Lung (tissue), 12 donors: ENCODE measurements around the gene TAS2R8. TPM values are rescaled to one million over a fixed set of nuclear protein-coding genes. Genes with fewer than 3 reads are reported as not detected.

ENCODE experiments used
- ATAC-seq: fragments of 200-7000 bp; cut with Tn5 transposase; one replicate; pipeline ENCODE4 v1.9.1; 2020; ENCODE audit warnings: moderate number of reproducible peaks; ENCODE audit not compliant: insufficient read depth, low FRiP score
- DNase-seq, 3 donors: peaks; one replicate each; pipeline ENCODE4 v3.0.0-alpha.2; 2013 to 2017
- H3K27ac ChIP-seq, 2 donors: one replicate each; pipeline ENCODE4 v1.5.1; 2013; ENCODE audit warnings: mild to moderate bottlenecking in 2 of 2, moderate library complexity in 2 of 2, control low read depth in 1 of 2, inconsistent platforms in 1 of 2, low read depth in 1 of 2, low read length in 1 of 2
- H3K27me3 ChIP-seq, 3 donors: one replicate each; pipeline ENCODE4 v1.5.1; 2013; ENCODE audit warnings: low read length in 2 of 3; ENCODE audit not compliant: control insufficient read depth in 3 of 3, insufficient read depth in 3 of 3
- H3K36me3 ChIP-seq, 4 donors: one replicate each; pipeline ENCODE4 v1.5.1; 2013; ENCODE audit warnings: low read length in 4 of 4, mild to moderate bottlenecking in 1 of 4, moderate library complexity in 1 of 4; ENCODE audit not compliant: control insufficient read depth in 4 of 4, insufficient read depth in 4 of 4
- H3K4me1 ChIP-seq, 5 donors: one replicate each; pipeline ENCODE4 v1.5.1; 2013; ENCODE audit warnings: low read length in 5 of 5, mild to moderate bottlenecking in 2 of 5, moderate library complexity in 1 of 5; ENCODE audit not compliant: control insufficient read depth in 5 of 5, insufficient read depth in 5 of 5
- H3K4me3 ChIP-seq: one replicate; pipeline ENCODE4 v1.5.1; 2013; ENCODE audit warnings: mild to moderate bottlenecking, control low read depth, moderate library complexity
- H3K9ac ChIP-seq, 2 donors: one replicate each; pipeline ENCODE4 v1.5.1; 2013; ENCODE audit warnings: low read length in 2 of 2, control low read depth in 1 of 2; ENCODE audit not compliant: insufficient read depth in 1 of 2
- H3K9me3 ChIP-seq, 4 donors: one replicate each; pipeline ENCODE4 v1.5.1; 2013; ENCODE audit warnings: low read length in 3 of 4, mild to moderate bottlenecking in 1 of 4, moderate library complexity in 1 of 4; ENCODE audit not compliant: control insufficient read depth in 4 of 4, insufficient read depth in 3 of 4
- WGBS, 2 donors: extraction: QIAGEN DNeasy Blood & Tissue Kit; methylation state at CpG; one replicate each; pipeline ENCODE4 v1.1.7; 2013; 5-methylcytosine and 5-hydroxymethylcytosine counted together
- polyA plus RNA-seq, 2 donors: library from polyadenylated mRNA; stranded (reverse); fragments of 200-250 nt; gene quantifications; one replicate each; pipeline ENCODE4 v1.2.1, GENCODE V29; 2013
- total RNA-seq, 2 donors: library from RNA; depleted of rRNA in 1 of 2; stranded (reverse); fragments of >200 nt in 1 of 2; gene quantifications; one replicate each; pipeline ENCODE4 v1.2.1, GENCODE V29; 2014 to 2021
- TF ChIP-seq, protein P1 (sequence below): IDR thresholded peaks from 2 replicates; pipeline ENCODE4 v1.5.1; 2012; ENCODE audit warnings: mild to moderate bottlenecking; ENCODE audit errors: control extremely low read depth, extremely low read depth
- donor health status: control.
- donor health status: control.
- donor health status: Bipolar disorder and iron deficiency.
- donor health status: healthy.
- donor health status: DM: yes; HTN: yes; CAD: no.

TAS2R8 gene
- total and polyA plus RNA-seq, 4 donors: not detected

DNA sequence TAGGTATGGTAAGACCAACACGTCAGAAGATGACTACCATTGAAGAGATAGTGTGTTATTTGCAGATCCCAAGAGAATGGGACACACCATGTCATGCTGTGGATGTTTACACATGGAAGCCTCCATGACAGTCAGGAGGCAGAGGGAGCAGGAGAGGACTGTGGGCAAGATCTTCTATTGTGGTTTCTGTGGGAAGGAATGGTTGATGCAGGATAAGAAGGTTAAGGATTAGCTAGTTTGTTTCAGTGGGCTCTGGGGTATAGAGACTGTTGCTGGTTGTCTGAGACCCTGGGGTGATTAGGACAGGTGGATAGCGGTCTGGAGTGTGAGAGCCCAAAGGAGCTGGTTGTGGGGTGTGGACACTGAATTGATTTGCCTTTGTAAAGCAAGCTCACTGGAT is 28.0 kb downstream of the TAS2R8 start:
- TF ChIP-seq, protein P1, sequence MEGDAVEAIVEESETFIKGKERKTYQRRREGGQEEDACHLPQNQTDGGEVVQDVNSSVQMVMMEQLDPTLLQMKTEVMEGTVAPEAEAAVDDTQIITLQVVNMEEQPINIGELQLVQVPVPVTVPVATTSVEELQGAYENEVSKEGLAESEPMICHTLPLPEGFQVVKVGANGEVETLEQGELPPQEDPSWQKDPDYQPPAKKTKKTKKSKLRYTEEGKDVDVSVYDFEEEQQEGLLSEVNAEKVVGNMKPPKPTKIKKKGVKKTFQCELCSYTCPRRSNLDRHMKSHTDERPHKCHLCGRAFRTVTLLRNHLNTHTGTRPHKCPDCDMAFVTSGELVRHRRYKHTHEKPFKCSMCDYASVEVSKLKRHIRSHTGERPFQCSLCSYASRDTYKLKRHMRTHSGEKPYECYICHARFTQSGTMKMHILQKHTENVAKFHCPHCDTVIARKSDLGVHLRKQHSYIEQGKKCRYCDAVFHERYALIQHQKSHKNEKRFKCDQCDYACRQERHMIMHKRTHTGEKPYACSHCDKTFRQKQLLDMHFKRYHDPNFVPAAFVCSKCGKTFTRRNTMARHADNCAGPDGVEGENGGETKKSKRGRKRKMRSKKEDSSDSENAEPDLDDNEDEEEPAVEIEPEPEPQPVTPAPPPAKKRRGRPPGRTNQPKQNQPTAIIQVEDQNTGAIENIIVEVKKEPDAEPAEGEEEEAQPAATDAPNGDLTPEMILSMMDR: no peak

GRCh38 chr12:10771132-10771733 is 35.9 kb downstream of the TAS2R8 start:
- H3K4me1 ChIP-seq: no peaks in the 10 kb centered on the region
- 0 to 3% methylated on average over 1 of the region's 1 CpG for WGBS, 2 donors
- no peak overlapping the region for H3K4me3 ChIP-seq
- no peak for ATAC-seq
- DNase-seq: peak in 2 of 3 donors; percentile 61 to 67
- TF ChIP-seq, protein P1: peak; percentile 52
- H3K36me3 ChIP-seq: no peaks in the 10 kb centered on the region
- H3K9me3 ChIP-seq: no peaks in the 10 kb centered on the region
- no peak overlapping the region for H3K9ac ChIP-seq
- peaks cover 0 to 11% (median 9%) of the 10 kb centered on the region in 3 donors for H3K27me3 ChIP-seq
- no peak overlapping the region for H3K27ac ChIP-seq

More for the DNA sequence above, 28.0 kb downstream of the TAS2R8 start:
- DNase-seq (no peak), ATAC-seq (no peak)
- Histone ChIP-seq H3K27ac (no peak overlapping the region), H3K4me1 (peaks cover 0 to 3% (median 0%) of the 10 kb centered on the region in 5 donors), H3K9ac (no peak overlapping the region), H3K4me3 (no peak overlapping the region), H3K9me3 (no peaks in the 10 kb centered on the region), H3K36me3 (no peaks in the 10 kb centered on the region), H3K27me3 (no peaks in the 10 kb centered on the region)
- WGBS, 2 donors: 88 to 97% methylated on average over 2 of the region's 2 CpGs

DNA sequence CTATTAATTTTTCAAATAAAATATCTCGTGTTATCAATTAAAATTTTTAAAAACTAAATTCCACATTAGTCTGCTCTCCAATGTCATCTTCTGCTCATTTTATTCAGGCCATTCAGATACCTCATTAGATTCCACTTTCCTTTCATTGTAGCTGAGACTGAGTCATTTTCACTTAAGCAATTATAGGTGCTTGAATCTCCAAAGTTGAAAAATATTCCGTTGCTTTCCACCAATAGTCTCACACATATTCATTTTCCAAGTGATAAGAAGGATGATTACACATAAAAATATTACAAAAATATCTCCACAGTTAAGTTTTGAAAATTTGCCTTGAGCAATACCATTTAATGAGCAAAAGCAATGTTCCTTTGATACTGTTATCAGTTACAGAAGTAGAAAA is 47.4 kb downstream of the TAS2R8 start:
- no peak overlapping the region for H3K9ac ChIP-seq
- TF ChIP-seq, protein P1: no peak
- WGBS, 2 donors: 42 to 64% methylated on average over 2 of the region's 2 CpGs
- H3K4me1 ChIP-seq: no peaks in the 10 kb centered on the region
- no peak for DNase-seq
- no peak overlapping the region for H3K27ac ChIP-seq
- H3K9me3 ChIP-seq: peaks cover 0 to 10% (median 7%) of the 10 kb centered on the region in 4 donors
- no peak for ATAC-seq
- H3K4me3 ChIP-seq: no peak overlapping the region
- H3K36me3 ChIP-seq: no peaks in the 10 kb centered on the region
- peaks cover 0 to 3% (median 0%) of the 10 kb centered on the region in 3 donors for H3K27me3 ChIP-seq

DNA sequence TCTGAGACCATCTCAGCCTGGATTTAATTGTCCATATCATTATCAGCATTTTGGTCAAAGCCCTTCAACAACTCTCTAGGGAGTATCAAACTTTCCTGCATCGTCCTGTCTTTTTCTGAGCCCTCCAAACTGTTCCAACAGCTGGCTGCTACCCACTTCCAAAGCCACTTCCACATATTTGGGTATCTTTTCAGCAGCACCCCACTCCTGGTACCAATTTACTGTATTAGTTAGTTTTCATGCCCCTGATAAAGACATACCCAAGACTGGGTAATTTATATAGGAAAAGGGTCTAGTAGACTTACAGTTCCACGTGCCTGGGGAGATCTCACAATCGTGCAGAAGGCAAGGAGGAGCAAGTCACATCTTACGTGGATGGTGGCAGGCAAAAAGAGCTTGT is 50.9 kb downstream of the TAS2R8 start:
- Histone ChIP-seq H3K27ac (no peak overlapping the region), H3K9me3 (peaks cover 0 to 10% (median 7%) of the 10 kb centered on the region in 4 donors), H3K9ac (no peak overlapping the region), H3K27me3 (peaks cover 0 to 3% (median 0%) of the 10 kb centered on the region in 3 donors), H3K4me3 (no peak overlapping the region), H3K36me3 (no peaks in the 10 kb centered on the region), H3K4me1 (no peaks in the 10 kb centered on the region)
- ATAC-seq (no peak), DNase-seq (no peak)
- TF ChIP-seq, protein P1: no peak
- 78 to 92% methylated on average over 4 of the region's 4 CpGs for WGBS, 2 donors
